Stimulated activated naive CD8-positive, alpha-beta T cell treated with anti-CD3 and anti-CD28 coated beads, Interleukin-15, amount 100 ng/mL, for 72 hours (primary cell): Measurements from ENCODE around the gene ASTN2.

Experiments used
- ATAC-seq: fragments of 150-1000 bp; cut with Tn5 transposase; 2 replicates; pipeline ENCODE4 v1.10.0; 2021; ENCODE audit warnings: mild to moderate bottlenecking, moderate library complexity
- DNase-seq, 2 donors: peaks; one replicate each; pipeline ENCODE4 v3.0.0; 2021 to 2022
- H3K27ac Mint-ChIP-seq, 2 donors: one replicate each; pipeline ENCODE4 v1.8.0; 2022; ENCODE audit warnings: mild to moderate bottlenecking in 2 of 2, mixed read lengths in 2 of 2, moderate library complexity in 2 of 2
- H3K27me3 Mint-ChIP-seq: one replicate; pipeline ENCODE4 v1.8.0; 2022; ENCODE audit warnings: mixed read lengths
- H3K4me1 Mint-ChIP-seq: one replicate; pipeline ENCODE4 v1.8.0; 2022; ENCODE audit warnings: mild to moderate bottlenecking, mixed read lengths
- H3K4me3 Mint-ChIP-seq, 2 donors: one replicate each; pipeline ENCODE4 v1.8.0; 2022; ENCODE audit warnings: mild to moderate bottlenecking in 2 of 2, mixed read lengths in 2 of 2, moderate library complexity in 1 of 2
- H3K9me3 Mint-ChIP-seq, 2 donors: one replicate each; pipeline ENCODE4 v1.8.0; 2022; ENCODE audit warnings: mixed read lengths in 2 of 2

Gene ASTN2

DNA sequence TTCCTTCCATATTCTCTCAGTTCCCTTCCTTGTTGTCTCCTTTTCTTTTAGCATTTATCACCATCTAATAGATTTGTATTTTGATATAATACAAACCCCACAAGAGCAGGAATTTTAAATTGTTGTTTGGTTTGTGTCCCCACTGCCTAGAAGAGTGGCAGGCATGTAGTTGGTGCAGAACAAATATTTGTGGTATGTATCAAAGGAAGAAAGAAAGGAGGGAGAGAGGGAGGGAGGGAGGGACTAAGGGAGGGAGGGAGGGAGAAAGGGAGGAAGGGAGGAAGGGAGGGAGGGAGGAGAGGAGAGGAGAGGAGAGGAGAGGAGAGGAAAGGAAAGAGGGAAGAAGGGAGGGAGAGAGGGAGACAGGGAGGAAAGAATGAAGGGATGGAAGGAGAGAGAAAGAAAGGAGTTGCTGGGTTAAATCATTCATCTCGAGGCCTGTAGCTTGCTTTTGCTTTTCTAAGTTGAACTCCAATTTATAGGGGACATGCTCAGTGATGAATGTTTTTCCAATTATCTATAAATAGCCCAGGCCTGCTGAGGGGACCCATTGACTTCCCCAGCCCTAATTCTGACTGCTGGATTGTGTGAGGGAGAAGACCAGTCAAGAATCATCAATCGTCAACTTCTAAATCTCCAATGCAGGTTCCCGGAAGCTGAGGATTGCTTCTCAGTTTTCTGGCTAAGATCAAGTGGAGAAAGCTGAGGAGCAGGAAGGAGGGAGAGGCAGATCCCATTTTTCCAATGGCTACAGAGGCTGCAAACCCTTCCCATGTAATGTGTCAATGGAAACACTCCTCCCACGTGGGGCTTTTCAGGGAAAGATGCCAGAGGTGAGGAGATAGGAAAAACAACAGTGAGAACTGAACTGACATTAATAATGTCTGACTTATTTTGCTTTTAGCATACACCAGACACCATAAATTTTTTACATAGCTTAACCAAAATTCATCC, 320.7 kb downstream of the ASTN2 start:
- H3K27ac Mint-ChIP-seq: no peak overlapping the region
- H3K4me3 Mint-ChIP-seq: no peak overlapping the region

DNA sequence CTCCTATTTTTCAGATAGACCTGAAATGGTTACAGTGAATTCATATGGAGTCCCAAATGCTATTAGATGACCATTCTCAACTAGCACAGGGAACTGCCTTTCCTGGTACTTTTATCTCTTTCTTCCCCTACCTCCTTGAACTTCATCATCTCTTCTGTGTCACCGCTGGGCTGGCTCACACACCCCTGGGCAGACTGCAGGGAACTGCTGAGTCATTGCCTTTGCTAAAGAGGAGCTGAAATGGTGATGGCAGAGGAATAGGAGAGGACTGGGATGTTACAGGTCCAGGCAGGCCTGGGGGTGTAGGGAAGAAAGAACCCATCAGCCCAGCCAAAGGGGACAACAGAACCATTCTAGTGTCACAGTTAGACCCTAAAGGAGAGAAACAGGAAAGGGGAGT, 322.3 kb downstream of the ASTN2 start:
- H3K27me3 Mint-ChIP-seq: no peaks in the 10 kb centered on the region
- peaks cover 9 to 14% of the 10 kb centered on the region in 2 donors for H3K9me3 Mint-ChIP-seq
- no peak for ATAC-seq
- DNase-seq: no peak
- H3K4me3 Mint-ChIP-seq: no peak overlapping the region
- H3K27ac Mint-ChIP-seq: no peak overlapping the region
- no peaks in the 10 kb centered on the region for H3K4me1 Mint-ChIP-seq

More for the DNA sequence above, 320.7 kb downstream of the ASTN2 start:
- DNase-seq: no peak
- no peak for ATAC-seq
- H3K4me1 Mint-ChIP-seq: no peaks in the 10 kb centered on the region
- no peaks in the 10 kb centered on the region for H3K27me3 Mint-ChIP-seq
- H3K9me3 Mint-ChIP-seq: peaks cover 8 to 9% of the 10 kb centered on the region in 2 donors

DNA sequence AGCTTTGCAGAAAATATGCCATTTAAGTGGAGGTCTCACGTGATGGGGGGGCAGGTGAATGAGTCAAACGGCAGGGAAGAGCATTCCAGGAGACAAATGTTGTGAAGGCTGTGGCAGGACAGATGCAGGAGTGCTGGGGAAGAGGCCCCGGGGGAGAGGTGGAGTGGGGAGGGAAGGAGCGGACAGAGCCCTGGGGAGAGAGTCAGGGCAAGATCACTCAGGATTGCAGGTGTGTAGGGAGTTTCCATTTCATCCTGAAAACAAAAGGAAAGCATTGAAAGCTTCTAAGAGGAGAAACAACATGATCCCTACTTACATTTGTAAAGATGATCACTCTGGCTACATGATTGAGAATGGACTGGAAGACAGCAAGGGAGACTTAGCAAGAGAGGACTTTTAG, 323.3 kb downstream of the ASTN2 start:
- DNase-seq (no peak), ATAC-seq (no peak)
- no peak overlapping the region for H3K27ac Mint-ChIP-seq
- H3K9me3 Mint-ChIP-seq: peaks cover 0 to 20% of the 10 kb centered on the region in 2 donors
- no peaks in the 10 kb centered on the region for H3K27me3 Mint-ChIP-seq
- no peaks in the 10 kb centered on the region for H3K4me1 Mint-ChIP-seq
- no peak overlapping the region for H3K4me3 Mint-ChIP-seq

DNA sequence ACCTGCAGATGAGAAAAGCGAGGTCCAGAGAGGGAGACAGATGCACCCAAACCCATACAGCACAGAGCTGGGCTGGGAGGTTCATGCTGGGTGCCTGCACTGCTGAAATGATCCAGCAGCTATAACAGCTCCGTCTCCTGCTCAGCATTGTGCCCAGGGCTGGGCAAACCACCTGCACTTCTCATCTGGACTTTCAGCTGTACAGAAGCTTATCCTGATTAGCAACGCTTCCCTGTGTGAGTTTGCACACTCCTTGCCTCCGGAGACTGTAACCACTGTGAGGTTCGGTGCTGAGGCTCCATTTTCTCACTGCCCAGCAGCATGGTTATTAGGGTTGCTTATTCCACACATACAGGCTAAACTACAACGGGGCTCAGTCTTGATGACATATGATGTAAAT, 326.1 kb downstream of the ASTN2 start:
- H3K27ac Mint-ChIP-seq: no peak overlapping the region
- H3K27me3 Mint-ChIP-seq: no peaks in the 10 kb centered on the region
- no peak overlapping the region for H3K4me3 Mint-ChIP-seq
- H3K9me3 Mint-ChIP-seq: peaks cover 0 to 25% of the 10 kb centered on the region in 2 donors
- DNase-seq (no peak), ATAC-seq (no peak)
- H3K4me1 Mint-ChIP-seq: no peaks in the 10 kb centered on the region

DNA sequence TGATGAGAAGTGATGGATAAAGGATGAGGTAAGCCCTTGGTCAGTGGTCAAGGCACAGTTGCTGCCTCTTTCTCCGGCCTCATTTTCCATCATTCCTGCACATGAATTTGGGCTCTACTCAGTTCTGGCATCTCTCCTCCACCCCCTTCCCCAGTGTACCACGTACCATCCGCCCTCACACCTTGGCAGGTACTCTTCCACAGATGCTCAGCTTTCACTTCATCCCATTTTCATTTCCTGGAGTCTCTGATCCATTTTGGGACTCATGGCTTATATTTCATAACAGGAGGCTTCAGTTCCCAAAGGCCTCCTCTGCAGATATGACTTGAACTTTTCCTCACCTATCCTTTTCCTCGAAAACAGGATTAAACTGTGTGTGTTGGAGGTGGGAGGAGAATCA, 326.7 kb downstream of the ASTN2 start:
- no peaks in the 10 kb centered on the region for H3K27me3 Mint-ChIP-seq
- DNase-seq (no peak), ATAC-seq (no peak)
- H3K4me3 Mint-ChIP-seq: no peak overlapping the region
- peaks cover 0 to 29% of the 10 kb centered on the region in 2 donors for H3K9me3 Mint-ChIP-seq
- H3K27ac Mint-ChIP-seq: no peak overlapping the region
- no peaks in the 10 kb centered on the region for H3K4me1 Mint-ChIP-seq

DNA sequence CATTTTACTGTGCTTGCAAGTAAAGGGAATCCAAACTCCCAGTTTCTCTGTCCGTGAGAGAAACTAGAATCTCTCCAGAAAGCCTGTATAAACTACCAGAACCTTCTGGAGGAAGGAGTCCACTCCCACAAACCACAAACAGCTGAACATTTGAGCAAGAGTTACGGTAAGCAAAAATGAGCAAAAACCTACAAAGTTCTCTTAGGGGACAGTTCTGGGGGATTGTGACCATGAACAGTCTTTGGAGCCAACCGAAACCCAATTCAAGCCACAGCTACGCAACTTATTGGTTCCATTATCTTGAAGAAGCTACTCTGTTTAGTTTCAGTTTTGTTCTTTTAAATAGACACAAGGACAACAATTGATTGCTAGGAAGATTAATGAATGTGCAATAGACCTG, 330.6 kb downstream of the ASTN2 start:
- ATAC-seq (no peak), DNase-seq (no peak)
- Mint-ChIP-seq H3K27ac (no peak overlapping the region), H3K4me1 (no peaks in the 10 kb centered on the region), H3K9me3 (peaks cover 0 to 21% of the 10 kb centered on the region in 2 donors), H3K4me3 (no peak overlapping the region), H3K27me3 (no peaks in the 10 kb centered on the region)

DNA sequence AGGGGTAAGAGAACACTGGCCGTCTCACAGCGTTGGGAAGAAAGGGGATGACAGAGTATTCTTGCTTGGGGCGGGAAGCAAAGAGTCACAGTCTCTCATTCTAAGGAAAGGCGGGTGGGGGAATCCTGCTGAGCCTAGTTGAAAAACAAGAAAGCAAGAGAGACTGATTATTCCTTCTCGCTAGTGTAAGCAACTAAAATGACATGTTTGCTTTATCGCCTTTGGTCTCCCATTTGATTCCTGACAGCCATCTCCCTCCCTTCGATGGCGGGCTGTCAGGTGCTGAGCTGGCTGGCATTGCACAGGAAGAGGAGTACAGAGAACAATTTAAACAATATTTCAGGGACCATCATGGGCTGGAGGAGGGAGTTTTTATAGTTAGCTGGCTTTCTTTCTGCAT, 331.3 kb downstream of the ASTN2 start:
- Mint-ChIP-seq H3K4me3 (no peak overlapping the region), H3K27ac (no peak overlapping the region), H3K9me3 (peaks cover 0 to 21% of the 10 kb centered on the region in 2 donors), H3K27me3 (no peaks in the 10 kb centered on the region), H3K4me1 (no peaks in the 10 kb centered on the region)
- ATAC-seq (no peak), DNase-seq (no peak)

DNA sequence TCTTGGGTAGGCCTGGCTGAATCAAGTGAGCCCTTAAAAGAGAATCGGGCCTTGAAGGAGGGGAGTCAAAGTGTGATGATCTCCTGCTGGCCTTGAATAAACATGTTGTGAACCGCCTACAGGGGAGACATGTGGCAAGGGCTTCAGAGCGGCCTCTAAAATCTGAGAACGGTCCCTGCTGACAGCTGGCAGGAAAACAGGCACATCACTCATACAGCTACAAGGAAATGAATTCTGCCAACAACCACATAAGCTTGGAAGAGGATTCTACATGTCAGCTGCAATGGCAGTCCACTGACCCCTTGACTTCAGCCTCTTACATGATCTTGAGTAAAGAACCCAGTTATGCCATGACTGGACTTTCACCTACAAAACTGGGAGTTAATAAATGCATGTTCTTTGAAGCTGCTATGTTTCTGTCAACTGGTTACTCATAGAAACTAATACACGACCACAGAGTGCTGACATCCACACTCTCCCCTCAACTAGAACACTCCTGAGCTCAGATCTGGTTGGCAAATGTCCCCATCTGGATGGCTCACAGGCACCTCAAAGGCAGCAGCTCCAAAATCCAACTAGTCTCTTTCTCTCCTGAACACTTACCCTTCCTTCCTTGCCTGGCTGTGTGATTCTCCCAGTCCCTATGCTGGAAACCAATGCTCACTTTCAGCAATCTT, 333.1 kb downstream of the ASTN2 start:
- DNase-seq: no peak
- Mint-ChIP-seq H3K9me3 (peaks cover 0 to 12% of the 10 kb centered on the region in 2 donors), H3K4me1 (no peaks in the 10 kb centered on the region), H3K4me3 (no peak overlapping the region), H3K27ac (no peak overlapping the region), H3K27me3 (no peaks in the 10 kb centered on the region)
- ATAC-seq: no peak

DNA sequence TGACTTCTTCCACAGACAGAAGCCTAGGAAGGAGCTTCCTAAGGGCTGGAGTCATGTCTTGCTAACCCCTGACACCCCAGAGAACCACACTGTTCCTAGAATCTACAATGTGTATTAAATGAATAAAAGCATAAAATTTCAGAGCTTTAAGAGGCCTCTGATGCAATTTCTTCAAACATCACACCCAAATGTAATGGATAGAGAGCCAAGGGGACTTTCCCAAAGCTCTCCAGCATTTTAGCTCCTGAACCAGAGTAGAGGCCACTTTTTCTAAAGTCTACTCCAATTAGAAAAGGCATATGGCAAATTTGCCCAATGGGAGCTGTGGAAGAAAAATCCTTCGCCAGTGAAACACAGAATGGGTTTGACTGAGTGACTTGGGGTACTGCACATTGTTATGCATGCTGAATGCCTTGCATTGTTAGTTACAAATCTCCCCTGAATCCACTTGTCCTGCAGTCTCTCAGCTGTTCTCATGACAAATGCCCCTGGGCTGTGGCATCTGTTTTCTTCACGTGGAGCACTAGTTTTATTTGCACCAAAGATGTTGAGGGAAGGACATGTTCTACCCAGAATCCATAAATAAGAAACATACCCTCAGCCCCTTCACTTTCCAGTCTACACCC, 334.0 kb downstream of the ASTN2 start:
- H3K27ac Mint-ChIP-seq: peak overlapping the region in 1 of 2 donors; percentile 16
- H3K9me3 Mint-ChIP-seq: peaks cover 4 to 6% of the 10 kb centered on the region in 2 donors
- ATAC-seq (no peak), DNase-seq (no peak)
- no peaks in the 10 kb centered on the region for H3K4me1 Mint-ChIP-seq
- no peak overlapping the region for H3K4me3 Mint-ChIP-seq
- no peaks in the 10 kb centered on the region for H3K27me3 Mint-ChIP-seq

DNA sequence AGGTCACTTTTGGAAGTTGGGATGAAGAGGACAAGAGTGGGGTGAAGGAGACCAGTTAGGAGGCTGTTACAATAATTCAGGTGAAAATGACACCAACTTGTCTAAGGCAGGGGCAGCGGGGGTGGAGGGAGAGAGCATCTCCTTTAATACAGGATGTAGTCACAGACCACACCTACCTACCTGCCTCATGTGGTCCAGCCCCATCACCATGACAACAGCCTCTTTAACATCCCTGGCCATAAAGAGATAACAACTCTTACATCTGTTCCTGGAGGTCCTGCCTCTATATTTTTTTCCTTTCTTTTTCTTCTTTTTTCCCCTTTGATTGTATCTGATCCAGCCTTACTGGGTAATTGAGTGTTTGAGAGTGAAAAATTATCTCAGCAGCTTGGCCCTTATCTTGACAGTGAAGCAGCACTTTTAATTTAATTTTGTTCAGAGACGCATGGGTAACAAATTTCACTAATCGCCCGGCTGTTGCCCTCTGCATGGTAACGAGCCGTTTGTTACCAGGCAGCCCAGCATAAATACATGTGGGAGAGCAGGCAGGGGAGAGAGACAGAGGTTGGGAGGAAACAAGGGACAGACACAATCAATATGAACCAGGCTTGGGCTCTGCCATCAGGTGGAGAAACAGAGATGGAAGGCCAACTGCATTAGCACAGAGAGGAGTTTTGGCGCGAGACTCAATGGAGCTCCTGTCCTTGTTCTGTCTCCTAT, 338.1 kb downstream of the ASTN2 start:
- no peak overlapping the region for H3K27ac Mint-ChIP-seq
- H3K27me3 Mint-ChIP-seq: peaks cover 17% of the 10 kb centered on the region
- no peak overlapping the region for H3K4me3 Mint-ChIP-seq
- ATAC-seq: no peak
- no peaks in the 10 kb centered on the region for H3K4me1 Mint-ChIP-seq
- H3K9me3 Mint-ChIP-seq: peaks cover 5 to 19% of the 10 kb centered on the region in 2 donors
- DNase-seq: no peak

DNA sequence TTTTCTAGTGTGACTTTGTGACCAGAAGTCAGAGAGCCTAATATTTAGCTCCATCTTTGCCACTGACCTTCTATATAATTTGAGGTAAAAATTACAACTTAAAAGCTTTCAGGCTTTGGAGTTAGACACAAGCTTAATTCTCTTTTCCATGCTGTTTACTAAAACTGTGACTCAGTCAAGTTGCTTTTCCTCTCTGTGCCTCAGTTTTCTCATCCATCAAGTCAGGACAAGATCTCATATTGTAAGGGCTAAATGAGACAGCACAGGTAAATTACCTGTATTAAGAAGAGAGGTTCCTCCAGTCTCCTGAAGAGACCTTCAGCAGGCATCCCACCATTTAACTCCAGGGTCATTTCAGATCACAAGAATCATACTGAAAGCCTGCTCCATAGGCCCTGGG, 339.2 kb downstream of the ASTN2 start:
- no peak for ATAC-seq
- Mint-ChIP-seq H3K9me3 (peaks cover 5 to 21% of the 10 kb centered on the region in 2 donors), H3K4me3 (no peak overlapping the region), H3K27me3 (peaks cover 17% of the 10 kb centered on the region), H3K27ac (no peak overlapping the region), H3K4me1 (no peaks in the 10 kb centered on the region)
- DNase-seq: no peak

DNA sequence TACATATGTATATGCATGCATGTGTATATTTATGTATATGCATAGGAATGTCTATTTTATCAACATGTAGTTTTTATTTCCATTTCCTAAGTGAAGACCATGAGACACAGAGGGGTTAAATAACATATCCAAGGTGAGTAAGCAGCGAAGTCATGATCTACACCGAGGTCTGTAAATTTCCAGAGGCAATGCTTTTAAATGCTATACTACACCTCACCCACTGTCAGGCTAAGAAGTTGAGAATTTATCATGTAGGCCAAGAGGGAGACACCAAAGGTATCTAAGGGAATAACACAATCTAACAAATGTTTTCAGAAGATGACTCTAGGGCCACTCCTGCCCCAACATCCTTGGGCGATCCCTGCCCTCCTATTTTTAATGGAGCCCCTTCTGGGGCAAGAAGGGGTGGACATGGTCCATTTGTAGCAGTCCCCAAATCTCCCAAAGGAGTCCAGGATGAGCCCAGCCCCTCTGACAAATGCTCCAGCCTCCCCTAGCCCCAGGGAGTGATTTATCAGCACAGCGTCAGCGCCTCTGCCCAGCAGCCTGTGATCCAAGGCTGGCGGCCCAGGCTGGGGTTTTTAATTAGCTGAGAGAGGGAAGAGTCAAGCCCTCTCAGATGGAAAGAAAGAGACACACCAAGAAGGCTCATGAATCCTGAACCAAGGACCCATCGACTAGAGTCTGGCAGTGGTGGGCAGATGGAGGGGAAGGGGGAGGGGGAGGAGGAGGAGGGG, 339.9 kb downstream of the ASTN2 start:
- Mint-ChIP-seq H3K9me3 (peaks cover 5 to 21% of the 10 kb centered on the region in 2 donors), H3K27ac (no peak overlapping the region), H3K27me3 (peaks cover 17% of the 10 kb centered on the region), H3K4me3 (no peak overlapping the region), H3K4me1 (no peaks in the 10 kb centered on the region)
- DNase-seq (no peak), ATAC-seq (no peak)

DNA sequence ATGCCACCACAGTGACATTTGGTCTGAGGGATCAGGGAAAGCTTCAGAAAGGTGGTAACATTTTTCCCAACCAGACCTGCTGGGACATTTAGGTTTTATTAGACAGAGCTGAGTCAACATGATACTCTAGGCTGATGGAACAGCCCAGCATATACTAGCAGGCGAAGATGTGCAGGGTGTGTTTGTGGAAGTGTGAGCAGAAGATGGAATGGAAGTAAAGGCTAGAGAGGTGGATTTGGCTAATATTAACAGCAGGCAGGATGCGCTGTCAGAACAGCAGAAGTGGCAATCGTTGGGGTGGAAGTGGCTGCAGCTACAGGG, 340.6 kb downstream of the ASTN2 start:
- ATAC-seq (no peak), DNase-seq (no peak)
- Mint-ChIP-seq H3K27me3 (peaks cover 17% of the 10 kb centered on the region), H3K4me3 (no peak overlapping the region), H3K27ac (no peak overlapping the region), H3K9me3 (peaks cover 5 to 21% of the 10 kb centered on the region in 2 donors), H3K4me1 (no peaks in the 10 kb centered on the region)

DNA sequence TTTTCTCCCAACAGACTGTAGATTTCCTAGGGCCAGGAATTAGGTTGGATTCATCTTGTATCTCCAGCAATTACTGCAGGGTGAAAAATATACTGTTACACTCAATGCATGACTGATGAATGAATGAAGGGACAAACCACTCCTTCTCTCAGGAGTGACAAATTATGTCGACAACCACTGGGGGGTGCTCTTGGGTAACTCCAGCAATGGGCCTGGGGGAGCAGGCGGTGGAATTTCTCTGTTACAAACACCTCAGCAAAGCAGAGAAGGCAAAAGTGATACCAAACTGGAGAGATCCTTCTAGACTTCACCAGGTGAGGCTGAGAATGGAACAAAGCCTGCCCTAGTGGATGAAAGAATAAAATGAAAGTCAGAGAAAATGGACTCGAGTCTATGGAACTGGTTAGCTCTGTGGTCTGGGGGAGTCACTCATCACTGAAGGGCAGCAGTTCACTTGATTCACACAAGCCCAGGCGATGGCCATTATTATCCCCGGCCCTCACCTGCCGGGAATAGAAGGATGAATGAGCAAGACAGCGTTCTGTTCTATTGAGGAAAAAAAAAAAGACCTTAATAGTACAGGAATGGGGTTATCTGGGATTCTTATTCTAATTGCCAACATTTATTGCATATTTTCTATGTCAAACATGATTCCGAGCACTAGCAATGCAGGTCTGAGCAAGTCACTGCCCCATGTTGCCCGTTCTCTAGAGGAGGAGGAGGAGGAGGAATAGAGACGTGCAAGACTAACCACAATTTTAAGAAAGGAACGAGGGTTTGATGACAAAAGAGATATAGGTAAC, 341.1 kb downstream of the ASTN2 start:
- ATAC-seq (no peak), DNase-seq (no peak)
- Mint-ChIP-seq H3K27me3 (peaks cover 17% of the 10 kb centered on the region), H3K4me1 (no peaks in the 10 kb centered on the region), H3K4me3 (no peak overlapping the region), H3K9me3 (peaks cover 5 to 21% of the 10 kb centered on the region in 2 donors), H3K27ac (no peak overlapping the region)
